CD14-positive monocyte (primary cell): ENCODE results near the gene TMEM185B. TPM values are rescaled to one million over a fixed set of nuclear protein-coding genes. Genes with fewer than 3 reads are reported as not detected.

Experiments
- DNase-seq, 3 donors: peaks; one replicate each; pipeline ENCODE4 v3.0.0-alpha.2; 2011 to 2022
- H2AFZ ChIP-seq: 2 replicates; pipeline ENCODE4 v1.6.0; 2012; ENCODE audit warnings: mild to moderate bottlenecking, low read depth, low read length, inconsistent platforms; ENCODE audit not compliant: insufficient read depth, poor library complexity, severe bottlenecking
- H3K27ac ChIP-seq, 2 donors: 1 replicate in 1 of 2; 2 replicates in 1 of 2; pipeline ENCODE4 v1.5.1; 2012 to 2013; ENCODE audit warnings: low read length in 2 of 2, control low read depth in 1 of 2, inconsistent platforms in 1 of 2, low read depth in 1 of 2, mild to moderate bottlenecking in 1 of 2
- H3K27me3 ChIP-seq, 2 donors: one replicate each; pipeline versions ENCODE4 v1.6.0 to v1.6.1; 2011 to 2013; ENCODE audit warnings: low read length in 2 of 2; ENCODE audit not compliant: control insufficient read depth in 2 of 2, insufficient read depth in 2 of 2
- H3K36me3 ChIP-seq, 2 donors: replicated peaks in 1 of 2; 1 replicate in 1 of 2; 2 replicates in 1 of 2; pipeline versions ENCODE4 v1.5.1 to v1.6.1; 2012 to 2013; ENCODE audit warnings: low read length in 2 of 2, control low read depth in 1 of 2, inconsistent platforms in 1 of 2, mild to moderate bottlenecking in 1 of 2; ENCODE audit not compliant: insufficient read depth in 2 of 2, control insufficient read depth in 1 of 2
- H3K4me1 ChIP-seq, 2 donors: 1 replicate in 1 of 2; 2 replicates in 1 of 2; pipeline versions ENCODE4 v1.5.1 to v1.6.1; 2012 to 2013; ENCODE audit warnings: low read length in 2 of 2, control low read depth in 1 of 2, inconsistent platforms in 1 of 2, mild to moderate bottlenecking in 1 of 2, moderate library complexity in 1 of 2; ENCODE audit not compliant: insufficient read depth in 2 of 2, control insufficient read depth in 1 of 2
- H3K4me2 ChIP-seq: replicated peaks from 2 replicates; pipeline ENCODE3; 2012; ENCODE audit warnings: low read length, moderate library complexity, mild to moderate bottlenecking; ENCODE audit not compliant: poor library complexity, severe bottlenecking; ENCODE audit errors: extremely low read depth
- H3K4me3 ChIP-seq, 3 experiments: fragments of 200-600 bp in 1 of 3; sonication (generic) in 1 of 3; replicated peaks in 1 of 3; 1 replicate in 2 of 3; 2 replicates in 1 of 3; pipeline ENCODE4 v1.5.1; 2011 to 2013; ENCODE audit warnings: low read length in 3 of 3, mild to moderate bottlenecking in 3 of 3, control low read depth in 2 of 3, low read depth in 2 of 3, inconsistent platforms in 1 of 3, moderate library complexity in 1 of 3
- H3K79me2 ChIP-seq: 2 replicates; pipeline ENCODE4 v1.6.0; 2012; ENCODE audit warnings: mild to moderate bottlenecking, control low read depth, inconsistent platforms, low read length, moderate library complexity; ENCODE audit not compliant: insufficient read depth
- H3K9ac ChIP-seq: 2 replicates; pipeline ENCODE4 v1.6.0; 2017; ENCODE audit warnings: low read length, mild to moderate bottlenecking; ENCODE audit not compliant: insufficient read depth, poor library complexity, severe bottlenecking
- H3K9me3 ChIP-seq, 2 donors: replicated peaks in 1 of 2; 1 replicate in 1 of 2; 2 replicates in 1 of 2; pipeline versions ENCODE4 v1.5.1 to v1.6.1; 2012 to 2013; ENCODE audit warnings: low read length in 2 of 2, control low read depth in 1 of 2; ENCODE audit not compliant: control insufficient read depth in 1 of 2, insufficient read depth in 1 of 2
- H4K20me1 ChIP-seq: 2 replicates; pipeline ENCODE4 v1.6.0; 2012; ENCODE audit warnings: mild to moderate bottlenecking, low read length, control low read depth, moderate library complexity; ENCODE audit not compliant: insufficient read depth
- H3K27ac Mint-ChIP-seq, 7 donors: one replicate each; pipeline ENCODE4 v1.8.0; 2020; ENCODE audit warnings: mild to moderate bottlenecking in 7 of 7, mixed read lengths in 7 of 7, moderate library complexity in 6 of 7, inconsistent platforms in 2 of 7
- H3K27me3 Mint-ChIP-seq, 3 donors: one replicate each; pipeline ENCODE4 v1.8.0; 2021 to 2022; ENCODE audit warnings: low read depth in 3 of 3, mild to moderate bottlenecking in 3 of 3, mixed read lengths in 3 of 3, moderate library complexity in 3 of 3, inconsistent platforms in 1 of 3
- H3K36me3 Mint-ChIP-seq, 2 donors: one replicate each; pipeline ENCODE4 v1.8.0; 2020; ENCODE audit warnings: mixed read lengths in 2 of 2, inconsistent platforms in 1 of 2, mild to moderate bottlenecking in 1 of 2
- H3K4me1 Mint-ChIP-seq: one replicate; pipeline ENCODE4 v1.8.0; 2020; ENCODE audit warnings: mild to moderate bottlenecking, mixed read lengths
- H3K4me3 Mint-ChIP-seq, 2 donors: one replicate each; pipeline ENCODE4 v1.8.0; 2020; ENCODE audit warnings: mild to moderate bottlenecking in 2 of 2, mixed read lengths in 2 of 2, moderate library complexity in 1 of 2
- H3K9me3 Mint-ChIP-seq, 7 donors: one replicate each; pipeline ENCODE4 v1.8.0; 2020 to 2022; ENCODE audit warnings: mixed read lengths in 7 of 7, mild to moderate bottlenecking in 6 of 7, moderate library complexity in 6 of 7, inconsistent platforms in 2 of 7
- CTCF ChIP-seq: fragments of 200-600 bp; IDR thresholded peaks from one replicate; pipeline ENCODE4 v1.8.0; 2022; ENCODE audit warnings: antibody characterized with exemption, mild to moderate bottlenecking
- WGBS: methylation state at CpG from one replicate; pipeline ENCODE4 v1.1.5; 2013; ENCODE audit warnings: missing lambda C conversion rate; ENCODE audit not compliant: insufficient coverage; 5-methylcytosine and 5-hydroxymethylcytosine counted together
- intact Hi-C, 2 donors: fragments of 100-400 bp; cut with micrococcal nuclease; formaldehyde crosslinking; loops; one replicate each; pipeline versions ENCODE4 v1.15.0 to v1.15.1; 2023
- polyA plus RNA-seq, 3 donors: library from polyadenylated mRNA; depleted of rRNA in 1 of 3; unstranded in 2 of 3; stranded (reverse) in 1 of 3; fragments of 300-500 nt in 2 of 3; fragments of >200 nt in 1 of 3; fragmentation: Illumina TruSeq in 2 of 3; gene quantifications; 1 replicate in 2 of 3; 2 replicates in 1 of 3; pipeline ENCODE4 v1.2.3, GENCODE V29; 2012 to 2021

TMEM185B gene
- polyA plus RNA-seq, 3 donors: 9.7 to 20.4 (median 18.1) TPM

- Mint-ChIP-seq H3K36me3 (peaks cover 33 to 38% of the 10 kb centered on the region in 2 donors), H3K4me1 (peaks cover 26% of the 10 kb centered on the region), H3K9me3 (peaks cover 14 to 39% (median 27%) of the 10 kb centered on the region in 7 donors), H3K27ac (no peak overlapping the region), H3K4me3 (no peak overlapping the region), H3K27me3 (peaks cover 0 to 5% (median 2%) of the 10 kb centered on the region in 3 donors)
- Histone ChIP-seq H3K4me2 (no peak overlapping the region), H3K4me3 (no peak overlapping the region), H3K4me1 (peaks cover 7 to 19% of the 10 kb centered on the region in 2 donors), H3K27ac (no peak overlapping the region), H3K9ac (no peak overlapping the region), H4K20me1 (peaks cover 8% of the 10 kb centered on the region), H3K36me3 (peaks cover 5% of the 10 kb centered on the region in 2 donors), H3K79me2 (peaks cover 15% of the 10 kb centered on the region), H3K27me3 (no peaks in the 10 kb centered on the region), H2AFZ (no peak overlapping the region), H3K9me3 (peaks cover 17 to 31% of the 10 kb centered on the region in 2 donors)
- intact Hi-C loops: loop anchor here in 1 of 2 donors (5.0 kb wide), 1 partner anchor 39 kb away; no protein-coding TSS in a partner anchor
- DNase-seq: no peak
- TF ChIP-seq CTCF: no peak
- 98% methylated on average over 4 of the region's 5 CpGs for WGBS
Observed at GRCh38 chr2:120218181-120218580, 5.0 kb downstream of the TMEM185B start.

GRCh38 chr2:120210270-120210693 is 12.9 kb downstream of the TMEM185B start:
- no peak overlapping the region for H2AFZ ChIP-seq
- H3K27me3 ChIP-seq: no peaks in the 10 kb centered on the region
- H3K4me3 ChIP-seq: no peak overlapping the region
- peak overlapping the region in 4 of 7 donors; percentile 51 to 78 (median 63) for H3K27ac Mint-ChIP-seq
- peak in 2 of 3 donors; percentile 19 to 69 for DNase-seq
- H3K4me2 ChIP-seq: no peak overlapping the region
- peaks cover 0 to 8% (median 3%) of the 10 kb centered on the region in 3 donors for H3K27me3 Mint-ChIP-seq
- H3K27ac ChIP-seq: no peak overlapping the region
- no peaks in the 10 kb centered on the region for H3K36me3 ChIP-seq
- peak overlapping the region in 1 of 2 donors; percentile 22 for H3K4me3 Mint-ChIP-seq
- H3K9me3 Mint-ChIP-seq: peaks cover 0 to 3% (median under 1%) of the 10 kb centered on the region in 7 donors
- H3K79me2 ChIP-seq: no peaks in the 10 kb centered on the region
- no peak for TF ChIP-seq CTCF
- H3K36me3 Mint-ChIP-seq: no peaks in the 10 kb centered on the region
- H4K20me1 ChIP-seq: no peaks in the 10 kb centered on the region
- peaks cover 5 to 8% of the 10 kb centered on the region in 2 donors for H3K4me1 ChIP-seq
- intact Hi-C loops: no loop called here
- no peak overlapping the region for H3K9ac ChIP-seq
- no peaks in the 10 kb centered on the region for H3K9me3 ChIP-seq
- 29% methylated on average over 2 of the region's 10 CpGs for WGBS
- peaks cover 9% of the 10 kb centered on the region for H3K4me1 Mint-ChIP-seq
